Iris pigment epithelial cell (primary cell): ENCODE results near the gene LOXHD1.

Experiments used
- DNase-seq: peaks from one replicate; pipeline ENCODE4 v3.0.0-alpha.2; 2011; ENCODE audit warnings: low read depth

LOXHD1 gene

GRCh38 chr18:46448347-46448746 lies 208.7 kb downstream of the LOXHD1 start:
- no peak for DNase-seq

DNA sequence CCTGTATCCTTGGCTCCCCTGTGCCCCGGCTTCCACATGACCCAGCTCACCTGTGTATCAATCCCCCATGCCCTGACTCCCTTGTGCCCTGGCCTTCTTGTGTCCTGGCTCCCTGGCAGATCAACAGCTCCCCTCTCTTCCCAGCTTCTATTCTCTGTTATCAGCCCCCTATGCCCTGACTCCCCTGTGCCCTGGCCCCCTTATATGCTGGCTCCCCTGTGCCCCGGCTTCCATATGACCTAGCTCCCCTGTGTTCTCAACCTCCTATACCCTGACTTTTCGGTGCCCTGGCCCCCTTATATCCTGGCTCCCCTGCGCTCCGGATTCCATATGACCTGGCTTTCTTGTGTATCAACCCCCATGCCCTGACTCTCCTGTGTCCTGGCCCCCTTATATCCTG lies 209.2 kb downstream of the LOXHD1 start:
- no peak for DNase-seq

DNA sequence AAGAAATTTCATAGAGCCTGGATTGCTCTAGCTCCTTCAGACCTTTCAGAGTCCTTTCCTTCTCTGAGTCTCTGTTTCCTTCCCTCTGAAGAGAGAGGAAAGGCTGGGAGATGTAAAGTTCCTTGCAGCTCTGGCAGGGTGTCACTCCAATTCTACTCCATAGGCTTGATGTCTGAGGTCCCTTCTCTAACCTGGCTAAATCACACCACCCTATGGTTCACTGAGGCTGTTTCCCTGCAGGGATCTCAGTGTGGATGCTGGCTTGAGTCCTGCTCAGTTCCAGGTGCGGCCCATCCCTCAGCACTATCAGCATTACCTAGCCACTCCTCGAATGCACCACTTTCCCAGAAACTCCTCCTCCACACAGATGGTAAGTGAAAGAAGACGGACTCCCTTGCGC lies 209.7 kb downstream of the LOXHD1 start:
- no peak for DNase-seq

- DNase-seq = no peak
These were observed 211.3 kb downstream of the LOXHD1 start for GRCh38 chr18:46445522-46446313.

- DNase-seq = no peak
These were observed 218.0 kb downstream of the LOXHD1 start for GRCh38 chr18:46439037-46439436.

GRCh38 chr18:46437061-46437460 lies 220.0 kb downstream of the LOXHD1 start:
- DNase-seq = no peak

GRCh38 chr18:46436621-46437020 lies 220.4 kb downstream of the LOXHD1 start:
- DNase-seq = no peak

GRCh38 chr18:46435031-46435430 lies 222.0 kb downstream of the LOXHD1 start:
- no peak for DNase-seq

- DNase-seq = no peak
These were observed 222.4 kb downstream of the LOXHD1 start for GRCh38 chr18:46434629-46435028.

DNA sequence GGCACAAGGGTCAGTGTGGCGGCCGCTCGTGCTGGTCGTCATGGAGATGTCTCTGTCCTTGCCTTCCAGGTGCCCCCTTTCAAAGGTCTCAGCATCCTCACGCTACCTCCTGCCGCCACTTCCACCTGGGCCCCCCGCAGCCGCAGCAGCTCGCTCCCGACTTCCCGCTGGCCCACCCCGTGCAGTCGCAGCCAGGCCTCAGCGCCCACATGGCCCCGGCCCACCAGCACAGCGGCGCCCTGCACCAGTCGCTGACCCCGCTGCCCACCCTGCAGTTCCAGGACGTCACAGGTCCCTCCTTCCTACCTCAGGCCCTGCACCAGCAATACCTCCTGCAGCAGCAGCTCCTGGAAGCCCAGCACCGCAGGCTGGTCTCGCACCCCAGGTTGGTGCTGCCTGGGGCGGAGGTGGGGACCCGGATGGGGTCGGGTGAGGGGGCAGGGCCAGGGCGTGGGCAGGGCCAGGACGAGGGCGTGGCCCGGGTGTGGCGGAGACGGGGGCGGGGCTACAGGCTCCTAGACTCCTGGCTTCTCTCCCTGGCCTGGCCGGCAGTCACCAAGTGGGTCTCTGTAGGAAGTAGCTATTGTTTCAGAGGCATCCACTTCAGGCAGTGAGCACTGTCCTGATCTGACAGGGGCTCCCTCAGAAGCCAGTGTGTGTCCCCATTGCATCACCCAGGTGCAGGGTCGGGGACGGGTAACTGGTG lies 223.7 kb downstream of the LOXHD1 start:
- DNase-seq = no peak

- DNase-seq = no peak
These were observed 225.4 kb downstream of the LOXHD1 start for GRCh38 chr18:46431522-46432171.

GRCh38 chr18:46429649-46430224 lies 227.3 kb downstream of the LOXHD1 start:
- DNase-seq = no peak

- no peak for DNase-seq
These were observed 227.9 kb downstream of the LOXHD1 start for GRCh38 chr18:46429130-46429529.

DNA sequence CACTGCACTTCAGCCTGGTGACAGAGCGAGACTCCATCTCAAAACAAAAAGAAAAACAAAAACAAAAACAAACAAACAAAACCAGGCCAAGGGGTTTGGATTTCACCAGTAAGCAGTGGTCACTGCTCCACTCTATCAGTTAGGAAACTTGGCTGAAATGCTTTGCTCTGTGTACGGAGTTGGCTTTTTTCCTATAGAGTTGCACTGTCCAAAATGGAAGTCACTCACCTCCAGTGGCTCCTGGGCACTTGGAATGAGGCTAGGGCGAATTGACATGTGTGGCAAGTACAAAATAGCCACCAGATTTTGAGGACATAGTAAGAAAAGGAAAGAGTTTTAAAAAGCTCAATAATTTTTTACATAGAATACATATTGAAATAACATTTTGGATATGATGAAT lies 228.7 kb downstream of the LOXHD1 start:
- DNase-seq = no peak

DNA sequence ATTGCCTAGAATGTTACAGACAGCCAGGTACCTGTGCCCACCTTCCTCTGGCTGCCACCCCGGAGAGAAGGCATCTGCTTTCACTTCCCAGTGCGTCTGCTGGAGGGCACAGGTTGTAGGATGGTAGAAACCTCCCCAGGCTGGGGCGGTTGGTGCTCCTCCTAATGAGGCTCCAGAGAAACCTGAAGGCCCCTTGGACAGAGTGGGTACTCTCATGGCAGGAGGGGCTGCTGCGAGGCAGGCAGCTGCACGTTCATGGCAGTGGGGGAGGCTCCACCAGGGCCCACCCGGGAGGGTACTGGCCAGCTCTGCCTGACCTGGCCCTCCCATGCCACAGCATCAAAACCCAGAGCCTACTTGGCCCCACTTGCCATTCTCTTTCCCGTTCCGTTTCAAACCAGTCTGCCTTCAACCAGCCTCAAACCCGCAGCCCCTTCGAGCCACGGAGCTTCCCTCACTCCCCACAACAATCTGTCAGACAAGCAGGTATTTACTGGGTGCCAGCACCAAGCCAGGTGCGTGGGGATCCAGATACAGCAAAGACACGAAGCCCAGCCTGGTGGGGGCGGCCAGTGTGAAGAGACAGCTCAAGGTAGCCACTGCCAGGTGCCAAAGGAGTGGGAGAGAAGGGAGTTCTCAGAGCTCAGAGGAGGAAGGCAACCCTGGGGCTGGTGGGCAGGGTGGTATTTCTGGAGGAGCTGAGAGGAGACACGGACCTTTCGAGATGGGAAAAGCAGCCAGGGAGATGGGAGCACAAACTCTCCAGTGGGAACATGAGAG lies 229.6 kb downstream of the LOXHD1 start:
- DNase-seq = no peak
